Dendritic cell treated with granulocyte-macrophage colony-stimulating factor and Interleukin-4, amounts not matched to agents 40 ng/mL and 50 ng/mL, for 4 days (primary cell): ENCODE measurements around the gene HRH1.
"Not testable (repeated sequence)": the region's sequence is repeated elsewhere in the genome, so short reads cannot be mapped to it uniquely, and the experiment has no call there.

Experiments used
- H3K27ac Mint-ChIP-seq: one replicate; pipeline ENCODE4 v1.8.0; 2022; ENCODE audit warnings: mild to moderate bottlenecking, mixed read lengths
- H3K27me3 Mint-ChIP-seq: one replicate; pipeline ENCODE4 v1.8.0; 2022; ENCODE audit warnings: mild to moderate bottlenecking, mixed read lengths
- H3K36me3 Mint-ChIP-seq: one replicate; pipeline ENCODE4 v1.8.0; 2022; ENCODE audit warnings: low read depth, mixed read lengths
- H3K4me1 Mint-ChIP-seq: one replicate; pipeline ENCODE4 v1.8.0; 2022; ENCODE audit warnings: low read depth, mixed read lengths
- H3K4me3 Mint-ChIP-seq: one replicate; pipeline ENCODE4 v1.8.0; 2022; ENCODE audit warnings: mild to moderate bottlenecking, moderate library complexity, mixed read lengths
- H3K9me3 Mint-ChIP-seq: one replicate; pipeline ENCODE4 v1.8.0; 2022; ENCODE audit warnings: mixed read lengths
- intact Hi-C: fragments of 100-400 bp; cut with micrococcal nuclease; formaldehyde crosslinking; loops from one replicate; pipeline ENCODE4 v1.15.0; 2022

The HRH1 gene

DNA sequence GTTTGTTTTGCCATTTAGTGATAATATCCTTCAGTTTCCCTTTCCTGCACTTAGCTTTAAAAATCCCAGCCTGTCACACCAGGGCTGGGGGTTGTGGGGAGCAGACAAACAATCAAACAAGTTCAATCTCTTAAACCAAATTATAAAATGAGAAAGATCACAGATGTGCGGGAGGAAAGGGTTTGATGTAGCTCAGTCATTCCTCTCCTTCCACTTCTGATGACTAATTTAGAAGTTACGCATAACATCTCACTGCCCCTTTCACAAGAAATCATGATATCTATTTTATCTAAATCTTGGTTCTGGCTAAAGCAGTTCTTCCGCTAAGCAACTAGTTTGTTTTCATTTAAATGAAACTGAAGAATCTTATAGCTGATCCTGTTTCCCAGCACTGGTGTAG, 83.8 kb downstream of the HRH1 start:
- Mint-ChIP-seq H3K9me3 (no peaks in the 10 kb centered on the region), H3K27me3 (peaks cover 4% of the 10 kb centered on the region), H3K36me3 (peaks cover 99% of the 10 kb centered on the region), H3K4me3 (no peak overlapping the region), H3K4me1 (peaks cover 26% of the 10 kb centered on the region), H3K27ac (no peak overlapping the region)
- intact Hi-C loops = no loop called here

DNA sequence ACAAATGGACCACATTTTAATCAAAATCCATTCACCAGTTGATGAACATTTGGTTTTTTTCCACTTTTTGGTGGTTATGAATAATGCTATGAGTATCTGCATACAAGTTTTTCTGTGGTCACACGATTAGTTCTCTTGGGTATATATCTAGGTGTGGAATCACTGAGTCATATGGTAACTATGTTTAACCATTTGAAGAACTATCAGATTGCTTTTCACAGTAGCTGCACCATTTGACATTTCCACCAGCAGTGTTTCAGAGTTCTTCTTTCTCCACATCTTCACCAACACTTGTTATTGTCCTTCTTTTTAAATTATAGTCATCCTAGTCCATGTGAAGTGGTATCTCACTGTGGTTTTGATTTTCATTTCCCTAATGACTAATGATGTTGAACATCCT, 84.6 kb downstream of the HRH1 start:
- Mint-ChIP-seq H3K4me3 (no peak overlapping the region), H3K27me3 (peaks cover 4% of the 10 kb centered on the region), H3K36me3 (peaks cover 99% of the 10 kb centered on the region), H3K4me1 (peaks cover 26% of the 10 kb centered on the region), H3K9me3 (no peaks in the 10 kb centered on the region), H3K27ac (no peak overlapping the region)
- intact Hi-C loops = no loop called here

- Mint-ChIP-seq H3K9me3 (no peaks in the 10 kb centered on the region), H3K4me1 (peaks cover 29% of the 10 kb centered on the region), H3K27ac (no peak overlapping the region), H3K36me3 (peaks cover 99% of the 10 kb centered on the region), H3K4me3 (no peak overlapping the region), H3K27me3 (peaks cover 4% of the 10 kb centered on the region)
- intact Hi-C loops = no loop called here
These were observed 85.5 kb downstream of the HRH1 start for GRCh38 chr3:11239796-11240195.

DNA sequence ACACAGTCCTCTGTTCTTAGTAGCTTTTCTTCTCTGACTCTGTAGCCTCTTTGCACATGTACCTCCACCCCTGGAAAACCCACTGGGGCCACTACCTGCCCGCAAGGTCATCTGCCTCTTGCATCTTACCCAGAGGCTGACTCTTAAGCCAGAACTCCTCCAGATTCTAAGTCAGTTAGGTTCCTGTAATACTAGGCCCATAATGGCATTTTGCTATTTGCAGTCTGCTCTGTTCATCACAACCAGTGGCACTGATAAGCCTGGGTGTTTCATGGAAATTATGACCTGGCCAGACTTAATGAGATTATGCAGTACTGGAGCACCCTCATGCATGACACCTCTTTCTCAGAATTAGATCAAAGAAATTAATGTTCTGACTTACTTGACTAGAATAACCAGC, 86.2 kb downstream of the HRH1 start:
- intact Hi-C loops = no loop called here
- peaks cover 94% of the 10 kb centered on the region for H3K36me3 Mint-ChIP-seq
- H3K4me3 Mint-ChIP-seq = no peak overlapping the region
- H3K27ac Mint-ChIP-seq = no peak overlapping the region
- no peaks in the 10 kb centered on the region for H3K9me3 Mint-ChIP-seq
- peaks cover 30% of the 10 kb centered on the region for H3K4me1 Mint-ChIP-seq
- peaks cover 4% of the 10 kb centered on the region for H3K27me3 Mint-ChIP-seq

DNA sequence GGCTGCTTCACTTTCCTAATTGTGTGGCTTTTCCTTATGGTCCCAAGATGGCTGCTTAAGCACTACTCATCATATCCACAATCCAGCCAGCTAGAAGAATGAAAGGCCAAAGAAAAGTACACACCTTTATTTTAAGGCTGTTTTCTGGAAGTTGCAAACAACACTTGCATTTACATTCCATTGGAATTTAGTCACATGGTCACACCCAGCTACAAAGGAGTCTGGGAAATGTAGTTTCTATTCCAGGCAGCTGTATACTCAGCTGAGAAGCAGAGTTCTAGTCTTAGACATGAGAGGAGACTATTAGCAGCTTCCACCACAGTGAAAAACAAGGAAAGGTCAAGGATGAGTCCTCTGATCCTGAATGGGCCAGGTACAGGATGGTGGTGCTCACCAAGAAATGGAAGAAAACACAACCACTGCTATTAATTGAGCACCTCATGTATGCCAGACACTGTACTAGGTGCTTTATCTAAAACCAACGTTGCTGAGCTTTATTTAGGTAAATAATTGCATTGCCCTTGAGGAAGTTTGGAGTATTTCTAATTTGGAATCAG, 89.9 kb downstream of the HRH1 start:
- Mint-ChIP-seq H3K4me3 (no peak overlapping the region), H3K27me3 (peaks cover 4% of the 10 kb centered on the region), H3K27ac (no peak overlapping the region), H3K36me3 (peaks cover 79% of the 10 kb centered on the region), H3K9me3 (no peaks in the 10 kb centered on the region), H3K4me1 (peaks cover 40% of the 10 kb centered on the region)
- intact Hi-C loops = no loop called here

DNA sequence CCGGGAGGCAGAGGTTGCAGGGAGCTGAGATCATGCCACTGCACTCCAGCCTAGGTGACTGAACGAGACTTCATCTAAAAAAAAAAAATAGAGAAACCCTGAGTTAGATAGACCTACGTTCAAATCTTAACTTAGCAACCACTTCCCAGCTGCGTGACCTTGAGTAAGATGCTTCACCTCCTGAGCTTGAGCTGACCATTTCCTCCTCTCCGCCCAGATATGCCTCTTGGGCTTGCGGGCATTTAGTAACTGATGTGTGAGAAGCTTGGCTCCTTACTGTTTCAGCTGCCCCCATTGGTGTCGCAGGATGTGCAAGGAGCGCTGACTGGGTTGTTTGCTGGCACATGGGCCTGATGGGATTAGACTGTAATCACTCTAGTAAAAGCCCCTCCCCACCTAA, 91.0 kb downstream of the HRH1 start:
- Mint-ChIP-seq H3K27ac (no peak overlapping the region), H3K9me3 (no peaks in the 10 kb centered on the region), H3K4me1 (peaks cover 40% of the 10 kb centered on the region), H3K27me3 (peaks cover 6% of the 10 kb centered on the region), H3K36me3 (peaks cover 79% of the 10 kb centered on the region), H3K4me3 (no peak overlapping the region)
- intact Hi-C loops = no loop called here

DNA sequence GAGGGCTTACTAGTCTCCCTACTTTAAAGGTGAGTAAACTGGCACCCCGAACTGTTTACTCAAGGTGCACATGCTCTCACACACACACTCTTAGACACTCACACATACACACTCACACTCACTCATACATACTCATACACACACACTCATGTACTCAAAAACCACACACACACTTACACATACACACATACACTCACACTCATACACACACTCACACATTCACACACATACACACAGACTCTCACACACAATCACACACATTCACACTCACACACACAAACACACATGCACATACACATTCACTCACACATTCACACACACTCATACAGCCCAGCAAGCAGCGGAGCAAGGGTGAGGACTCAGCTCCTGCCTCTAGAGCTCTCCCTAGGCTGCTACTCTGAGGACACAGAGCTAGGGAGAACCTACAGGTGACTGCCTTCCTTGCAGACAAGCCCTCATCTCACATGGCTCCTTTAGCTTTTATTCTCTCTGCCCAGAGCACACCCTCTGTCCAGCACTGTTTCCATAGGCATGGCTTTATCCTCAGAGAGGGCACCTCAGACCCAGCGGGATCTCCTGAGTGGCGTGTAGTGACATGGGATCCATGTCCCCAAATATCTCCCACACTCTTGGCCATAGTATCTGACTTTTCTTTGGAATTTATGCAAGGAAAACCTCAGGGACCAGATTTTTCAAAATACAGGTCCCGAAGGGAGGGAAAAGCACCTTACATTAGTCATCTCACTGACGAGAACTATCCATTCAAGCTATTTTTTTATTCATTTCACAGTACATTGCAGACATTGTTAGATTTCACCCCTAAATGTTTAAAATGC, 91.8 kb downstream of the HRH1 start:
- H3K36me3 Mint-ChIP-seq = peaks cover 80% of the 10 kb centered on the region
- no peak overlapping the region for H3K4me3 Mint-ChIP-seq
- H3K27ac Mint-ChIP-seq = no peak overlapping the region
- peaks cover 42% of the 10 kb centered on the region for H3K4me1 Mint-ChIP-seq
- H3K27me3 Mint-ChIP-seq = peaks cover 4% of the 10 kb centered on the region
- intact Hi-C loops = no loop called here
- H3K9me3 Mint-ChIP-seq = no peaks in the 10 kb centered on the region

DNA sequence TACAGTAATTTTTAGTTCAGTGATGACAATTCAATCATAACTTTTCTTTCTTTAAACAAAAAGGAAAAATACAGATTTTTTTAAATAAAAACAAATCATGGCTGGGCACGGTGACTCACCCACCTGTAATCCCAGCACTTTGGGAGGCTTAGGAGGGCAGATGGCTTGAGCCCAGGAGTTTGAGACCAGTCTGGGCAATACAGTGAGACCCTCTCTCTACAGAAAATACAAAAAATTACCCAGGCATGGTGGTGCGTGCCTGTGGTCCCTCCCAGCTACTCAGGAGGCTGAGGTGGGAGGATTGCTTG, 92.3 kb downstream of the HRH1 start:
- Mint-ChIP-seq H3K4me1 (peaks cover 43% of the 10 kb centered on the region), H3K36me3 (peaks cover 80% of the 10 kb centered on the region), H3K27ac (no peak overlapping the region), H3K9me3 (no peaks in the 10 kb centered on the region), H3K27me3 (peaks cover 4% of the 10 kb centered on the region), H3K4me3 (no peak overlapping the region)
- intact Hi-C loops = no loop called here

GRCh38 chr3:11247362-11247761, 93.1 kb downstream of the HRH1 start:
- intact Hi-C loops = no loop called here
- Mint-ChIP-seq H3K27ac (peak overlapping the region; percentile 19), H3K27me3 (peaks cover 3% of the 10 kb centered on the region), H3K4me1 (peaks cover 43% of the 10 kb centered on the region), H3K36me3 (peaks cover 80% of the 10 kb centered on the region), H3K9me3 (no peaks in the 10 kb centered on the region), H3K4me3 (no peak overlapping the region)

GRCh38 chr3:11248596-11248995, 94.3 kb downstream of the HRH1 start:
- no peak overlapping the region for H3K4me3 Mint-ChIP-seq
- H3K27me3 Mint-ChIP-seq = peaks cover 3% of the 10 kb centered on the region
- intact Hi-C loops = no loop called here
- H3K9me3 Mint-ChIP-seq = peaks cover under 1% of the 10 kb centered on the region
- H3K4me1 Mint-ChIP-seq = peaks cover 36% of the 10 kb centered on the region
- no peak overlapping the region for H3K27ac Mint-ChIP-seq
- H3K36me3 Mint-ChIP-seq = peaks cover 80% of the 10 kb centered on the region

- no peak overlapping the region for H3K4me3 Mint-ChIP-seq
- H3K27ac Mint-ChIP-seq = no peak overlapping the region
- intact Hi-C loops = no loop called here
- H3K9me3 Mint-ChIP-seq = peaks cover 13% of the 10 kb centered on the region
- peaks cover 92% of the 10 kb centered on the region for H3K36me3 Mint-ChIP-seq
- peaks cover 47% of the 10 kb centered on the region for H3K4me1 Mint-ChIP-seq
- H3K27me3 Mint-ChIP-seq = peaks cover 3% of the 10 kb centered on the region
These were observed 96.9 kb downstream of the HRH1 start for GRCh38 chr3:11250902-11251806.

- Mint-ChIP-seq H3K9me3 (peaks cover 13% of the 10 kb centered on the region), H3K4me3 (no peak overlapping the region), H3K4me1 (peaks cover 49% of the 10 kb centered on the region), H3K27ac (no peak overlapping the region), H3K27me3 (peaks cover 3% of the 10 kb centered on the region), H3K36me3 (peaks cover 98% of the 10 kb centered on the region)
- intact Hi-C loops = no loop called here
These were observed 97.5 kb downstream of the HRH1 start for GRCh38 chr3:11251807-11252176.

- Mint-ChIP-seq H3K36me3 (peaks cover 96% of the 10 kb centered on the region), H3K4me3 (no peak overlapping the region), H3K27ac (no peak overlapping the region), H3K27me3 (peaks cover 3% of the 10 kb centered on the region), H3K4me1 (peaks cover 39% of the 10 kb centered on the region), H3K9me3 (peaks cover 13% of the 10 kb centered on the region)
- intact Hi-C loops = loop anchor here (5.0 kb wide), 1 partner anchor 72 kb away; no protein-coding TSS in a partner anchor
These were observed 100.6 kb downstream of the HRH1 start for GRCh38 chr3:11254876-11255275.

DNA sequence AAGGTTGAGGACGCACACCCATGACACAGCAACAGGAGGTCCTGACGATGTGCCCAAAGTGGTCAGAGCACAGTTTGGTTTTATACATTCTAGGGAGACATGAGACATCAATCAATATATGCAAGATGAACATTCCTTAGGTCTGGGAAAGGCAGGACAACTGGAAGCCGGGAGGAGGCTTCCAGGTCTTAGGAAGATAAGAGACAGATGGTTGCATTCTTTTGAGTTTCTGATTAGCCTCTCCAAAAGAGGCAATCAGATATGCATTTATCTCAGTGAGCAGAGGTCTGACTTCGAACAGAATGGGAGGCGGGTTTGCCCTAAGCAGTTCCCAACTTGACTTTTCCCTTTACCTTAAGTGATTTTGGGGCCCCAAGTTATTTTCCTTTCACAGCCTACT, 101.2 kb downstream of the HRH1 start:
- intact Hi-C loops = loop anchor here (5.0 kb wide), 1 partner anchor 72 kb away; no protein-coding TSS in a partner anchor
- Mint-ChIP-seq H3K36me3 (peaks cover 96% of the 10 kb centered on the region), H3K9me3 (peaks cover 13% of the 10 kb centered on the region), H3K4me1 (peaks cover 35% of the 10 kb centered on the region)
- not testable (repeated sequence) for H3K27ac Mint-ChIP-seq, H3K27me3 Mint-ChIP-seq, H3K4me3 Mint-ChIP-seq
